IMR-90 (cell line): ENCODE measurements around the gene HTR3A. TPM values are rescaled to one million over a fixed set of nuclear protein-coding genes. Genes with fewer than 3 reads are reported as not detected.
A peak's percentile ranks its signal among the peaks of the same experiment; 100 is the strongest.

Source experiments
- ATAC-seq: fragments of 200-7000 bp; cut with Tn5 transposase; 2 replicates; pipeline ENCODE4 v1.9.1; 2020; ENCODE audit warnings: low read depth, mild to moderate bottlenecking, moderate library complexity
- Bru-seq: library from RNA; stranded (reverse); fragments of 400-500 nt; gene quantifications from one replicate; lab custom pipeline; 2021; lab: Mats Ljungman, UMichigan
- BruChase-seq, 2 experiments: library from RNA; stranded (reverse); fragments of 400-500 nt; gene quantifications; one replicate each; lab custom pipeline; 2021; lab: Mats Ljungman, UMichigan
- BruUV-seq: library from RNA; stranded (reverse); fragments of 400-500 nt; replicated peaks from 2 replicates; lab custom pipeline; 2021; lab: Mats Ljungman, UMichigan
- CTCF ChIA-PET: fragments of 300-600 bp; formaldehyde crosslinking; extraction: SDS; loops from one replicate; lab custom pipeline; 2021; ENCODE audit warnings: antibody characterized with exemption; lab: Yijun Ruan, JAX
- POLR2A ChIA-PET: fragments of 300-600 bp; sonication (Branson Sonifier 250); formaldehyde crosslinking; loops from one replicate; lab custom pipeline; 2022; ENCODE audit warnings: antibody characterized with exemption; ENCODE audit not compliant: unreplicated experiment; lab: Charles Lee
- DNase-seq: peaks from one replicate; pipeline ENCODE4 v3.0.0; 2013
- H2AFZ ChIP-seq: replicated peaks from 2 replicates; pipeline ENCODE3; 2013; ENCODE audit warnings: low read length, mild to moderate bottlenecking; ENCODE audit not compliant: poor library complexity
- H2AK5ac ChIP-seq: 2 replicates; pipeline ENCODE4 v1.6.1; 2013; ENCODE audit warnings: low read depth, low read length, inconsistent platforms
- H2AK9ac ChIP-seq: replicated peaks from 2 replicates; pipeline ENCODE3; 2013; ENCODE audit warnings: mild to moderate bottlenecking, low read depth, low read length, moderate library complexity; ENCODE audit not compliant: poor library complexity
- H2BK120ac ChIP-seq: 2 replicates; pipeline ENCODE4 v1.6.1; 2013; ENCODE audit warnings: low read depth, low read length, inconsistent platforms
- H2BK15ac ChIP-seq: 3 replicates; pipeline ENCODE4 v1.6.1; 2013; ENCODE audit warnings: low read depth, low read length, inconsistent platforms
- H2BK20ac ChIP-seq: 2 replicates; pipeline ENCODE4 v1.6.1; 2013; ENCODE audit warnings: low read depth, mild to moderate bottlenecking, inconsistent platforms, low read length, moderate library complexity
- H2BK5ac ChIP-seq: 2 replicates; pipeline ENCODE4 v1.6.1; 2013; ENCODE audit warnings: mild to moderate bottlenecking, low read depth, low read length, inconsistent platforms; ENCODE audit not compliant: poor library complexity, severe bottlenecking
- H3K14ac ChIP-seq: replicated peaks from 2 replicates; pipeline ENCODE4 v1.6.1; 2013; ENCODE audit warnings: low read depth, low read length, inconsistent platforms
- H3K18ac ChIP-seq: 2 replicates; pipeline ENCODE4 v1.6.1; 2013; ENCODE audit warnings: low read depth, low read length, control low read depth
- H3K23ac ChIP-seq: 2 replicates; pipeline ENCODE4 v1.6.1; 2013; ENCODE audit warnings: low read depth, low read length, inconsistent platforms
- H3K27ac ChIP-seq: 2 replicates; pipeline ENCODE4 v1.5.1; 2013; ENCODE audit warnings: mild to moderate bottlenecking, control low read depth, low read length; ENCODE audit not compliant: insufficient read depth
- H3K27me3 ChIP-seq: 2 replicates; pipeline ENCODE4 v1.6.1; 2013; ENCODE audit warnings: low read length; ENCODE audit not compliant: control insufficient read depth, insufficient read depth
- H3K36me3 ChIP-seq: 2 replicates; pipeline ENCODE4 v1.6.1; 2013; ENCODE audit warnings: low read length, mixed read lengths; ENCODE audit not compliant: control insufficient read depth, insufficient read depth
- H3K4ac ChIP-seq: 2 replicates; pipeline ENCODE4 v1.6.1; 2013; ENCODE audit warnings: low read depth, low read length, inconsistent platforms
- H3K4me1 ChIP-seq: 2 replicates; pipeline ENCODE4 v1.6.1; 2013; ENCODE audit warnings: low read length, mixed read lengths; ENCODE audit not compliant: control insufficient read depth, insufficient read depth
- H3K4me2 ChIP-seq: 2 replicates; pipeline ENCODE4 v1.6.1; 2013; ENCODE audit warnings: low read depth, mild to moderate bottlenecking, control low read depth, low read length, moderate library complexity
- H3K4me3 ChIP-seq: 2 replicates; pipeline ENCODE4 v1.5.1; 2013; ENCODE audit warnings: low read depth, mild to moderate bottlenecking, control low read depth, low read length, moderate library complexity; ENCODE audit not compliant: insufficient read depth
- H3K56ac ChIP-seq: 2 replicates; pipeline ENCODE4 v1.6.1; 2013; ENCODE audit warnings: low read length, inconsistent platforms; ENCODE audit not compliant: insufficient read depth; ENCODE audit errors: extremely low read depth
- H3K79me1 ChIP-seq, 2 experiments: 2 replicates each; pipeline ENCODE4 v1.6.1; 2013; ENCODE audit warnings: low read length in 2 of 2, inconsistent platforms in 1 of 2, low read depth in 1 of 2
- H3K9ac ChIP-seq: 2 replicates; pipeline ENCODE4 v1.6.1; 2013; ENCODE audit warnings: low read depth, low read length, control low read depth
- H3K9me1 ChIP-seq: 2 replicates; pipeline ENCODE4 v1.6.1; 2013; ENCODE audit warnings: low read length, inconsistent platforms; ENCODE audit not compliant: insufficient read depth
- H3K9me3 ChIP-seq: 2 replicates; pipeline ENCODE4 v1.6.1; 2013; ENCODE audit warnings: low read length; ENCODE audit not compliant: control insufficient read depth, insufficient read depth
- H4K20me1 ChIP-seq: 2 replicates; pipeline ENCODE4 v1.6.1; 2013; ENCODE audit warnings: low read length, inconsistent platforms; ENCODE audit not compliant: insufficient read depth
- H4K5ac ChIP-seq: 2 replicates; pipeline ENCODE4 v1.6.1; 2013; ENCODE audit warnings: mild to moderate bottlenecking, low read depth, low read length, control low read depth
- H4K8ac ChIP-seq, 2 experiments: 2 replicates each; pipeline ENCODE4 v1.6.1; 2013; ENCODE audit warnings: low read depth in 2 of 2, low read length in 2 of 2, control low read depth in 1 of 2, inconsistent platforms in 1 of 2
- H4K91ac ChIP-seq: 2 replicates; pipeline ENCODE4 v1.6.1; 2013; ENCODE audit warnings: low read depth, low read length, inconsistent platforms; ENCODE audit not compliant: insufficient read depth
- BHLHE40 ChIP-seq: fragments of 150-350 bp; IDR thresholded peaks from 2 replicates; pipeline ENCODE4 v1.6.1; 2016; ENCODE audit warnings: mild to moderate bottlenecking, low read depth, low read length
- CEBPB ChIP-seq: IDR thresholded peaks from 2 replicates; pipeline ENCODE4 v1.6.1; 2012; ENCODE audit warnings: low read depth, low read length, improper control_type of control experiment
- CHD1 ChIP-seq: IDR thresholded peaks from 2 replicates; pipeline ENCODE4 v1.6.1; 2012; ENCODE audit warnings: low read depth, low read length, improper control_type of control experiment
- CTCF ChIP-seq: conservative IDR thresholded peaks from 2 replicates; pipeline ENCODE4 v1.5.1; 2012; ENCODE audit warnings: mild to moderate bottlenecking, low read depth, low read length, improper control_type of control experiment
- ELK1 ChIP-seq: fragments of 150-350 bp; IDR thresholded peaks from 2 replicates; pipeline ENCODE4 v1.6.1; 2016; ENCODE audit warnings: low read depth, mild to moderate bottlenecking, low read length, moderate library complexity, borderline replicate concordance
- FOS ChIP-seq: fragments of 150-350 bp; IDR thresholded peaks from 2 replicates; pipeline ENCODE4 v1.6.1; 2016; ENCODE audit warnings: low read depth, low read length
- MAZ ChIP-seq: IDR thresholded peaks from 2 replicates; pipeline ENCODE4 v1.6.1; 2012; ENCODE audit warnings: low read depth, mild to moderate bottlenecking, low read length, improper control_type of control experiment, moderate library complexity, borderline replicate concordance
- MXI1 ChIP-seq: IDR thresholded peaks from 2 replicates; pipeline ENCODE4 v1.6.1; 2012; ENCODE audit warnings: low read depth, mild to moderate bottlenecking, low read length, moderate library complexity, borderline replicate concordance
- NFE2L2 ChIP-seq: fragments of 150-350 bp; IDR thresholded peaks from 2 replicates; pipeline ENCODE4 v1.6.1; 2016; ENCODE audit warnings: low read depth, mild to moderate bottlenecking, low read length
- RAD21 ChIP-seq: IDR thresholded peaks from 2 replicates; pipeline ENCODE4 v1.6.1; 2012; ENCODE audit warnings: low read length, improper control_type of control experiment
- RCOR1 ChIP-seq: IDR thresholded peaks from 2 replicates; pipeline ENCODE4 v1.6.1; 2012; ENCODE audit warnings: mild to moderate bottlenecking, low read length, improper control_type of control experiment; ENCODE audit not compliant: insufficient replicate concordance
- RFX5 ChIP-seq: IDR thresholded peaks from 2 replicates; pipeline ENCODE4 v1.8.0; 2012; ENCODE audit warnings: low read depth, mild to moderate bottlenecking, low read length, moderate library complexity
- SMC3 ChIP-seq: fragments of 150-350 bp; IDR thresholded peaks from 2 replicates; pipeline ENCODE4 v1.6.1; 2016; ENCODE audit warnings: low read depth, mild to moderate bottlenecking, antibody characterized with exemption, low read length, moderate library complexity
- USF2 ChIP-seq: fragments of 150-350 bp; IDR thresholded peaks from 2 replicates; pipeline ENCODE4 v1.6.1; 2017; ENCODE audit warnings: mild to moderate bottlenecking, antibody characterized with exemption, low read length, low read depth
- WGBS, 2 experiments: methylation state at CpG; one replicate each; pipeline versions ENCODE4 v1.1.5 to v1.1.7; 2013; ENCODE audit warnings: missing lambda C conversion rate in 2 of 2; ENCODE audit not compliant: insufficient read length in 1 of 2; ENCODE audit errors: extremely low coverage in 2 of 2; 5-methylcytosine and 5-hydroxymethylcytosine counted together
- dilution Hi-C: fragments of 300-500 bp; cut with HindIII; formaldehyde crosslinking; loops from one replicate; pipeline ENCODE4 v1.14.3; 2018; ENCODE audit warnings: low sequenced_read_pairs; ENCODE audit not compliant: unreplicated experiment
- in situ Hi-C: fragments of 300-500 bp; cut with MboI; formaldehyde crosslinking; loops from 3 replicates; pipeline ENCODE4 v1.14.3; 2019; ENCODE audit warnings: low sequenced_read_pairs, inconsistent platforms, mixed read lengths
- intact Hi-C: fragments of 100-400 bp; cut with micrococcal nuclease; formaldehyde crosslinking; loops from 2 replicates; pipeline ENCODE4 v1.10.0; 2022
- long read RNA-seq: library from polyadenylated mRNA; unstranded; transcript quantifications from one replicate; pipeline ENCODE4 v2.0.0, GENCODE V29; 2021; ENCODE audit not compliant: unreplicated experiment
- polyA plus RNA-seq, 3 experiments: library from polyadenylated mRNA; depleted of rRNA; stranded (reverse); fragments of >200 nt; gene quantifications; 2 replicates each; pipeline ENCODE4 v1.2.3, GENCODE V29; 2012; ENCODE audit warnings: low replicate concordance in 1 of 3
- total RNA-seq: library from RNA; depleted of rRNA; stranded (reverse); fragments of >200 nt; gene quantifications from 2 replicates; pipeline ENCODE4 v1.2.3, GENCODE V29; 2012; rRNA removed

HTR3A gene
- total RNA-seq (not detected in 2 replicates), polyA plus RNA-seq (2012; rRNA removed) (not detected in 2 replicates), Bru-seq, nascent RNA (not detected), BruChase-seq, experiment 1, labeled RNA remaining after a 6-hour chase (not detected), BruChase-seq, experiment 2, labeled RNA remaining after a 2-hour chase (not detected)
- not detected in 2 replicates for polyA plus RNA-seq (2012; cell fraction: cytosol; rRNA removed)
- not detected in 2 replicates for polyA plus RNA-seq (2012; cell fraction: nucleus; rRNA removed; ENCODE audit: low replicate concordance)
- long read RNA-seq, result 0 reads

GRCh38 chr11:113974741-113975470, at the start of gene HTR3A:
Gene HTR3A (plus strand): TSS chr11:113975108. CDS start chr11:113975326, 218 bp downstream.
- Histone ChIP-seq H3K9me1 (no peaks in the 10 kb centered on the region), H3K4ac (no peak within 1 kb of the TSS), H3K9ac (no peak within 1 kb of the TSS), H2AFZ (peak within 1 kb of the TSS; percentile 51), H3K23ac (no peak within 1 kb of the TSS), H2AK5ac (no peak within 1 kb of the TSS), H3K4me1 (no peaks in the 10 kb centered on the region), H3K36me3 (no peaks in the 10 kb centered on the region), H3K27ac (no peak within 1 kb of the TSS), H4K20me1 (no peaks in the 10 kb centered on the region), H2BK5ac (no peak within 1 kb of the TSS), H3K79me1 (no peaks in the 10 kb centered on the region), H2BK15ac (no peak within 1 kb of the TSS), H2BK120ac (no peak within 1 kb of the TSS), H3K4me2 (no peak within 1 kb of the TSS), H3K27me3 (peaks cover 2% of the 10 kb centered on the region; the same call in 1 of the 2 replicates), H3K56ac (no peak within 1 kb of the TSS), H4K8ac (no peak within 1 kb of the TSS), H4K91ac (no peak within 1 kb of the TSS), H3K4me3 (no peak within 1 kb of the TSS), H2AK9ac (no peak within 1 kb of the TSS), H3K14ac (no peak within 1 kb of the TSS), H4K5ac (no peak within 1 kb of the TSS), H2BK20ac (no peak within 1 kb of the TSS), H3K18ac (no peak within 1 kb of the TSS), H3K9me3 (no peaks in the 10 kb centered on the region)
- dilution Hi-C loops, result no loop called here
- in situ Hi-C loops, result no loop called here
- intact Hi-C loops, result no loop called here
- ATAC-seq (no peak; the same call in 1 of the 2 replicates), DNase-seq (no peak)
- CTCF ChIA-PET, result no interaction called here
- WGBS, 2 experiments, result no CpG with 5 or more reads among the region's 12 CpGs
- POLR2A ChIA-PET, result no interaction called here
- no TSS peak for BruUV-seq
- TF ChIP-seq RCOR1, result no peak
- TF ChIP-seq RFX5, result no peak
- no peak for TF ChIP-seq CEBPB
- TF ChIP-seq FOS, result no peak
- TF ChIP-seq USF2, result no peak
- TF ChIP-seq RAD21, result no peak
- TF ChIP-seq CTCF, result no peak
- TF ChIP-seq ELK1, result no peak
- no peak for TF ChIP-seq MAZ
- TF ChIP-seq SMC3, result no peak
- no peak for TF ChIP-seq MXI1
- TF ChIP-seq CHD1, result no peak
- no peak for TF ChIP-seq BHLHE40
- no peak for TF ChIP-seq NFE2L2
